ENCODE measurements around the gene ANO4.

Gene ANO4

GRCh38 chr12:100794441-100795173 is at the start of gene ANO4:
ANO4 (plus strand) TSS chr12:100794776; CDS start chr12:100901786, 107,010 bp downstream.
- no peak for DNase-seq (ENCODE audit: low read depth)

GRCh38 chr12:100745378-100746071 is 49.1 kb upstream of the ANO4 start:
- DNase-seq (ENCODE audit: low read depth), result no peak

GRCh38 chr12:100752841-100753240 is 41.7 kb upstream of the ANO4 start:
- no peak for DNase-seq (ENCODE audit: low read depth)

- DNase-seq (ENCODE audit: low read depth), result no peak
Observed at GRCh38 chr12:100753837-100754236, 40.7 kb upstream of the ANO4 start.

- DNase-seq (ENCODE audit: low read depth), result no peak
Observed at GRCh38 chr12:100755186-100755585, 39.4 kb upstream of the ANO4 start.

DNA sequence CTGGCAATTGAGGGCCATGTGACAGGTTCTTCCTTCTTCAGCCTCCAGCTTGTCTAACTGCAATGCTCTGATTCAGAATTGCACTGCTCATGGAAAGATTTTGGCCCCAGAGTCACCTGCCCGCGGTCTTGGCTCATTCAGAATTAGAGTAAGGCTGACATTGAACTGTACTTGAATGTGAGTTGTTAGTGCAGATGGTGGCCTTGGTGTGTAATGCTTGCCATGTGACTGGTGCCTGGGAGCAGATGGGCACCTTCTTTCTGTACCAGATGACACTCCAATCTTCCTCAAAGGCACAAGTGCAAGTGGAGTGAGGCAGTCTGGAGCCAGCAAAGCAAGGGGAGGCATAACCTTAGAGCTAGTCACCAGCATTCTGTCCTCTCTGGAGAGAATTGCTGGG is 36.5 kb upstream of the ANO4 start:
- no peak for DNase-seq (ENCODE audit: low read depth)

- DNase-seq (ENCODE audit: low read depth), result no peak
Observed at GRCh38 chr12:100767371-100767770, 27.2 kb upstream of the ANO4 start.

- no peak for DNase-seq (ENCODE audit: low read depth)
Observed at GRCh38 chr12:100767950-100768349, 26.6 kb upstream of the ANO4 start.

DNA sequence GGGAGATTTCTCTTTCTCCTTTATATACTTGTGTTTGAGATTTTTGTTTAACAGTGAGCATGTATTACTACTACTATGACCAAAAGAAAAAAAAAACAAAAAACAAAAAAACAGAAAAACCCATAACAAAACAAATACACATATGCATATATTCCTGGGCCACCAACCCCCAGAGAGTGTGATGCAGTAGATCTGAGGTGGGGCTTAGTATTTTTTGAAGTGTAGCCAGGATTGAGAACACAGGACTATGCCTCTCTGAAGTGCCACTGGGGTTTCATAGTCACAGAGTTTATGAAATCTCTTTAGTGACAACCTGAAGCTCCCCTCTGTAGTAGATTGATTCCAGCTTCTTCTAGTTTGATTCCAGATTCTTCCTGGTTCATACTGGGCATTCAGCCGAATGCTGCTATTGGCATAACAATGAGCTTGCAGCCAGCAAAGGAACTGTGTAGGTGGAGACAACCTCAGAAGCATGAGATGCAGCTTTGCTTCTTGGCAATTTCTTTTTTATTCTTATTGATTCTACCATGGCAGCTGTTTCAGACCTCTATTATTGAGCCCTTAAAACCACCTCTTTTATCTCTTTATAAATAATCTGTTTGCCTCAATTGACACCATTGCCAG is 15.5 kb upstream of the ANO4 start:
- no peak for DNase-seq (ENCODE audit: low read depth)

- DNase-seq (ENCODE audit: low read depth), result no peak
Observed at GRCh38 chr12:100789146-100789545, 5.4 kb upstream of the ANO4 start.

DNA sequence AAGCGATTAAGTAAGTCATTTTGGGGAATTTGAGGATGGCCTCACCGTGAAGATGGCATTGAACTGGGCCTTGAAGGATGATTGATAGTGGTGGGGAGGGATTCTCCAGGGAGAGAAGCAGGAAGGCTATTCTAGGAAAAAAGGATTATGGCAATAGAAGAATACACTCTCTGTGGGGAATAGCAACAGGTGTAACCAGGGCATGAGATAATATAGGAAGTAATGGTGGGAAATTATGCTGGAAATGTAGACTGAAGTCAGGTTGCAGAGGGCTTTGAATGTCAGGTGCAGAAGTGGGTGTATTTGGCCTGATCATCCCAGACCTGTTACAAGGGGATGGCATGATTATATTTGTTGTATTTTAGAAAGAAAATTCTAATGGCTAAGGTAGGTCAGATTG is 4.6 kb upstream of the ANO4 start:
- DNase-seq (ENCODE audit: low read depth), result no peak

DNA sequence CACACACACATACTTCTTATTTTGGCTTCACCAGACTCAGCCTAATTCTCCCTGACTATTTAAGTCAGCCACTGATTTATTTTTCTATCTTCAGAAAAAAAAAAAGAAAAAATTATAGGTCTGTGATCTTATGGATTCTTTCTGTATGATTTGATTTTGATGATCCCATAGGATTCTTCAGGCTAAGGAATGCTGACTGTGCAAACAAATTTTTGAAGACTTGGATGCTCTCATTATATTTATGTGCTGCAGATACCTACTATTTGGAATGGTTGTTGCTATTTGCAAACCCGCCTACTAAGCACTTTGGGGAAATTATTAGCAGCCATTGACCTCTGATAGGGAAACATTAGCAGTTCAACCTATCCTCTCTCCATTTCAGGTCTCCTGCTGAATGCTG is 4.0 kb upstream of the ANO4 start:
- no peak for DNase-seq (ENCODE audit: low read depth)

- DNase-seq (ENCODE audit: low read depth), result no peak
Observed at GRCh38 chr12:100793182-100793581, 1.4 kb upstream of the ANO4 start.

DNA sequence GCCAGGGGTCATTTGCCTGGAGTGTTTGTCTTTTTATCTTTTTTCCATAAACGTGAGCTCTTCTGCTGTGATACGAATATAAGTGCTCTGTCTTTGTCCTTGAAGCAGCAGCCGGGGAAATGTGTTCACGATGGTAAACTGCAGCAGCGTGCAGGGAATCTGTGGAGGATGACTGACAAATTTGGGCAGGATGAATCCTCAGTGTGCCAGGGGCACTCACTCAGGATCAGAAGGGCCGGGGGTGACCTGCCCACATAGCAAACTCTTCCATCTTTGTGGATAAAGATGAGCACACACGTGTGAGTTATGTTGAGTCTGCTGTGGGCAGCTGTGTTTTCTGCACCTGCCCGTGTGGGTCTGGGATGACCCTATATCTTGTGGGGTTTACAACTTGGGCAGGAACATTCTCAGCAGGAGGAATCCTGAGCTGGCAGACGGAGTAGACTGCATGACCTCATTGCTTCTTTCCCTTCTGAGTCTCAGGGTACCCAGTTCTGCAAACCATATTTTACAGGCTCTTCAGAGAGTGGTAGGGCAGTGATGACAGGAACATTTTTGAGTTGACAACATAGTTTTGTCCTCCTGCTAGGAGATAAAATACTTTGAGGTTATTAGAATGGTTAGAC is 711 bp downstream of the ANO4 start:
- DNase-seq (ENCODE audit: low read depth), result no peak

- no peak for DNase-seq (ENCODE audit: low read depth)
Observed at GRCh38 chr12:100795800-100796179, 1.2 kb downstream of the ANO4 start.

DNA sequence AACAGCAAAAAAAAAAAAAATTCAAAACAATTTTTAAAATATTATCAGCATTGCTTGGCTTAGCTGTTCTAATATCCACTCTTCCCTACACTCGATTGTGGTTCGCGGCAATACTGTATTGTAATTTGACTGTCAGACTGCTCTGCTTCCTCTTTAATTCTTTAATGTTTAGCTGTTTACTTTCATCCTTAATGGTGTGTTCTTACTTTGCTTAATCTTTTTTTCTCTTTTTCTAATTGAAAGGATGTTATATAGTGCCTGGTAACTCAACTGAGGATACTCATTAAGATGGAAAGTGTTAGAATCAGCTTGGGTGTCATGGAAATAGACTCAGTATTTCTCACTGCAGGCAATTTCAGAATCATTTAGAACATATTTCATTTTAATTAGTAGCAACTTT is 2.0 kb downstream of the ANO4 start:
- DNase-seq (ENCODE audit: low read depth), result no peak

DNA sequence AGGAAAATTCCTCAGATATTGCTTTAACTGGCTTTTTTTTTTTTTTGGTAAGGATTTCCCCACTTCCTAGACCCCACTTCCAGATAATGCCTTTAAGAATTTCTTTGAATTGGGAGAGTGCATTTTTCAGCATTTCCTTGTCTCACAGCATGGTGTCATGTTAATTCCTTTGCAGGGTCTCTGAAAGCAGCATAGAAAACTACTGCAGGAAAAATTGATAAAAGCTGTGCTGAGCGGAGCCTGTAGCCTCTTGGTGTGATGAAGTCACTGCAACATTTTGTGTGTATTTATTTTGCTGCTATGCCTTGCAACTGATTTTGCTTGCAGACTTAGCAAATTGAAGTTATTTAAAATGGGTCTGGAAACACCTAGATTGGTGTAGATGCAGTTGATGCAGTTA is 2.7 kb downstream of the ANO4 start:
- DNase-seq (ENCODE audit: low read depth), result no peak

DNA sequence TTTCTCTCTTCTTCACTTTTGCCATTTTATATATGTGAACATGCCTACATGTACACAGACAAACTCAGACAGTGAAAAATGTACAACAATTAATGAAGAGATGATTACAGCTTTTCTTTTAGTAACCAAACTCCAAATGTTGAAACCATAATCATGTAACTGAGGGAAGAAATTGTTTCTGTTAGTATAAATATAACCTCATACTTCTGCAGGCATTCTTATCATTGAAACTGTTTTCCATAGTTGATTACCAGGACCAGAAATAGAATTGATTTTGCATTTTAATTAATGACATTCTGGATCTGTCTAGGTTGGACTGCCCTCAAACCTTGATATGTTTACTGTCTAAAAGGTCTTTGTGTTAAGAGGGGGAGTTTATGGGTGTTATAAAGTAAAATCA is 3.2 kb downstream of the ANO4 start:
- DNase-seq (ENCODE audit: low read depth), result no peak

DNA sequence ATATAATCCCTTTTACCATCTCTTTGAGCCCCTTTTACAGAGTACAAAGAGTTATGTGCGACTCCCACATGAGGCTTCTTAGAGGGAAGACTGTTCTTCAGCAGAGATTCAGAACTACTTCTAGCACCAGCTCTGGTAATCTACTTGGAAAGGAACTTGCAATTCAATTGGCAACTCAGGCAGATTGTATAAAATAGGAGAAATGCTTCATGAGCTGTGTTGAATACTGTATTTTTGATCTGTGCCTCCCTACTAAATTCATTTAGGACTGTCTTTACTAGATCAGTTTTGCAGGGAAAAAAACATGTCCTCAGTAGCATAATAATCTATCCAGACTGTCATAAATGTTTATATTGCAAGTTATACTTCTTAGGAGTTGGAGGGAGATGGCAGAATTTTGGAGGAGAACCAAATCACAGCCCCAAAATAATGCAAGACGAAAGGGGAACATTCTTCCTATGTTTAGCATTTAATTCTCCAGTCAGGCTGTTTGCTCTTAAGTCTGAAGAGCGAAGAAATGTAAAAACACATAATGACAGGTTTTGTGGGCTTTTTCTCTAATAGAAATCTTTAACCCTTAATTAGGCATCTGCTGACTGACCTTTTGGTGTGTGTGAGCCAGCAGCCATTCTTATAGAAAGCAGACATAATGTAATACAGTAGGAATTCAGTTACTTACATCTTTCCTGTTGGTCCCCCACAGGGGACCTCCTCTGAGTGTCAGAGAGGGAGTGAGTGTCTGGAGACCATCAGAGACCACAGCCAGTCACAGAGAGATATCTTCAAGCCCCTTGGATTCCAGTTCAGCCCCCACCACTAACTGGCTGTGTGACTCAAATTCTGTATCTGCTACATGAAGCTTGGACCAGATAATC is 3.9 kb downstream of the ANO4 start:
- DNase-seq (ENCODE audit: low read depth), result no peak

DNA sequence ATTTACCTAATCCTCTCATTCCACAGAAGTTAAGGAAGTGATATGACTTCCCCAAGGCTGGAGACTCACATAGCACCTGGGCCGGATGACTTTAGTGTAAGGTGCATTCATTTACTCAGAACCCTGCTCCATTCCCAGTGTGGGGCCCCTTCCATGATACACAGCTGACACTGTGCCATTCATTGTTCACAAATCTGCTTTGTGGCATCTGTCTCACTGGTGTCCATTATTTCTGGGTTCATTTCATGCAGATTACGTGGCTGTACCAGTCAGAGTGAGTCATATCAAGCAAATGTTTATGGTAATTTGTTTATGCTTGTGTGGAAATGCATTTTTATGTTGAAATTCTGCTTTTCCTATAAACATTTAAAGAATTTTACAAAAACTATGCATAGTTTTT is 5.2 kb downstream of the ANO4 start:
- no peak for DNase-seq (ENCODE audit: low read depth)

- DNase-seq (ENCODE audit: low read depth), result no peak
Observed at GRCh38 chr12:100800723-100801122, 6.1 kb downstream of the ANO4 start.

DNA sequence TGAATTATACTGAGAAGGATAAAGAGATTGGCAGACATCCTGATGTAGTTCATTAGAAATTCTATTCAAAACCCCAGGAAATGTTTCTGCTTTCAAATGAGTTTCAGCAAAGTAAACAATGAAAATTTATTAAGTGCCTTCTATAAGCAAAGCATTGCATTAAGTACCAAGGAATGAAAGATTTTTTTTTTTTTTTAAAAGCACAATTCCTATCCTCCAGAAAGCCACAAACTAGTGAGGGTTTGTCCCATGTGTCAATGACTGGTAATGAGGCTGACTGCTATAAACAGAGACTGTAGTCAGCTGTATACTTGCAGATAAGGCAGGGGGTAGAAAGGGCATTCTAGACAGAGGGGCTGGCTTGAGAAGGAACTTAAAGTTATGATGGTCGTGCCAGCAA is 6.7 kb downstream of the ANO4 start:
- DNase-seq (ENCODE audit: low read depth), result no peak
